DOHH2 (cell line): Measurements from ENCODE around the gene PMIS2.
"Not testable (repeated sequence)": the region's sequence is repeated elsewhere in the genome, so short reads cannot be mapped to it uniquely, and the experiment has no call there.

Experiments
- H3F3A ChIP-seq: fragments of 200-600 bp; sonication (generic), shearing (Covaris generic); 2 replicates; pipeline ENCODE4 v1.6.0; 2016; ENCODE audit warnings: antibody characterized with exemption, mild to moderate bottlenecking; ENCODE audit not compliant: control insufficient read depth, insufficient read depth
- H3K27ac ChIP-seq: fragments of 200-600 bp; sonication (generic); 2 replicates; pipeline ENCODE4 v1.5.1; 2014; ENCODE audit warnings: low read depth, mild to moderate bottlenecking, low read length, moderate library complexity
- H3K27me3 ChIP-seq: fragments of 200-600 bp; sonication (generic); 2 replicates; pipeline ENCODE4 v1.6.1; 2014; ENCODE audit warnings: mild to moderate bottlenecking, low read length, mixed read lengths; ENCODE audit not compliant: control insufficient read depth
- H3K36me3 ChIP-seq: fragments of 200-600 bp; sonication (generic); 2 replicates; pipeline ENCODE4 v1.6.1; 2014; ENCODE audit warnings: mild to moderate bottlenecking, low read length, moderate library complexity, mixed read lengths; ENCODE audit not compliant: control insufficient read depth
- H3K4me1 ChIP-seq: fragments of 200-600 bp; sonication (generic); 2 replicates; pipeline ENCODE4 v1.6.1; 2014; ENCODE audit warnings: mild to moderate bottlenecking, low read length, mixed read lengths; ENCODE audit not compliant: control insufficient read depth
- H3K4me2 ChIP-seq: fragments of 200-600 bp; sonication (generic); 2 replicates; pipeline ENCODE4 v1.6.0; 2014; ENCODE audit warnings: mild to moderate bottlenecking, low read length, moderate library complexity
- H3K4me3 ChIP-seq: fragments of 200-600 bp; sonication (generic); 2 replicates; pipeline ENCODE4 v1.5.1; 2014; ENCODE audit warnings: mild to moderate bottlenecking, low read length, mixed read lengths
- H3K79me2 ChIP-seq: fragments of 200-600 bp; sonication (generic); 2 replicates; pipeline ENCODE4 v1.6.1; 2014; ENCODE audit warnings: mild to moderate bottlenecking, low read length, mixed read lengths; ENCODE audit not compliant: control insufficient read depth
- H3K9me2 ChIP-seq: fragments of 200-600 bp; sonication (generic); replicated peaks from 2 replicates; pipeline ENCODE4 v1.6.1; 2014; ENCODE audit warnings: mild to moderate bottlenecking, low read length, mixed read lengths; ENCODE audit not compliant: control insufficient read depth
- H3K9me3 ChIP-seq: fragments of 200-600 bp; sonication (generic); 2 replicates; pipeline ENCODE4 v1.6.1; 2014; ENCODE audit warnings: antibody characterized with exemption, low read length, mixed read lengths; ENCODE audit not compliant: control insufficient read depth, insufficient read depth
- H4K20me1 ChIP-seq: fragments of 200-600 bp; sonication (generic); 2 replicates; pipeline ENCODE4 v1.6.0; 2014; ENCODE audit warnings: low read depth, mild to moderate bottlenecking, antibody characterized with exemption, low read length, moderate library complexity; ENCODE audit not compliant: control insufficient read depth, insufficient read depth
- EZH2phosphoT487 ChIP-seq: fragments of 200-600 bp; sonication (generic); IDR thresholded peaks from 2 replicates; pipeline ENCODE4 v1.6.1; 2017; ENCODE audit warnings: borderline replicate concordance, mild to moderate bottlenecking, antibody characterized with exemption, low read length, moderate library complexity, mixed read lengths
- TF ChIP-seq, protein P1 (sequence below): fragments of 200-600 bp; sonication (generic); IDR thresholded peaks from one replicate; pipeline ENCODE4 v1.5.1; 2014; ENCODE audit warnings: antibody characterized with exemption, mild to moderate bottlenecking, low read depth, low read length; ENCODE audit not compliant: poor library complexity, severe bottlenecking

Gene PMIS2

DNA sequence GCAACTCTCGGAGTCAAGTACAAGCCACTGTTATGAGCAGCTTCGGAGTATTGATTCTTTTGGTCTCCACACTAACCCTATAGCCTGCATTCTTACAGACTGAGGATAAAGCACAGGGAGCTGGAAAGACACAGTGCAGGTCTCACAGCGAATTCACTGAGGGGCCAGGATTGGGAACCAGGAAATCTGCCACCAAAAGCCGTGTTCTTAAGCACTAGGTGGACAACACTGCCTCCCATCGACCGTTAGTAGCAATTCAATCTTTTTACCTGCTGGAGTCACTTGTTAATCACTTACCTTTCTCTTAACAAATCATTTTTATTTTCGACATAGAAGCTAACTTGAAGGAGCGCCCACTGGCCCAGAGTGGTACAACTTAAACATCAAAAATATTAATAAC is 6.3 kb downstream of the PMIS2 start:
- Histone ChIP-seq H4K20me1 (no peaks in the 10 kb centered on the region), H3K4me3 (no peak overlapping the region), H3K9me2 (no peaks in the 10 kb centered on the region), H3K27me3 (no peaks in the 10 kb centered on the region), H3K4me2 (no peak overlapping the region), H3K9me3 (no peaks in the 10 kb centered on the region), H3K4me1 (no peaks in the 10 kb centered on the region), H3K36me3 (no peaks in the 10 kb centered on the region), H3K27ac (no peak overlapping the region), H3F3A (no peaks in the 10 kb centered on the region), H3K79me2 (no peaks in the 10 kb centered on the region)
- TF ChIP-seq EZH2phosphoT487 = no peak
- TF ChIP-seq, protein P1, sequence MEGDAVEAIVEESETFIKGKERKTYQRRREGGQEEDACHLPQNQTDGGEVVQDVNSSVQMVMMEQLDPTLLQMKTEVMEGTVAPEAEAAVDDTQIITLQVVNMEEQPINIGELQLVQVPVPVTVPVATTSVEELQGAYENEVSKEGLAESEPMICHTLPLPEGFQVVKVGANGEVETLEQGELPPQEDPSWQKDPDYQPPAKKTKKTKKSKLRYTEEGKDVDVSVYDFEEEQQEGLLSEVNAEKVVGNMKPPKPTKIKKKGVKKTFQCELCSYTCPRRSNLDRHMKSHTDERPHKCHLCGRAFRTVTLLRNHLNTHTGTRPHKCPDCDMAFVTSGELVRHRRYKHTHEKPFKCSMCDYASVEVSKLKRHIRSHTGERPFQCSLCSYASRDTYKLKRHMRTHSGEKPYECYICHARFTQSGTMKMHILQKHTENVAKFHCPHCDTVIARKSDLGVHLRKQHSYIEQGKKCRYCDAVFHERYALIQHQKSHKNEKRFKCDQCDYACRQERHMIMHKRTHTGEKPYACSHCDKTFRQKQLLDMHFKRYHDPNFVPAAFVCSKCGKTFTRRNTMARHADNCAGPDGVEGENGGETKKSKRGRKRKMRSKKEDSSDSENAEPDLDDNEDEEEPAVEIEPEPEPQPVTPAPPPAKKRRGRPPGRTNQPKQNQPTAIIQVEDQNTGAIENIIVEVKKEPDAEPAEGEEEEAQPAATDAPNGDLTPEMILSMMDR = peak; percentile 76

GRCh38 chr19:35595026-35595425 is 9.1 kb downstream of the PMIS2 start:
- not testable (repeated sequence) for H3K4me3 ChIP-seq

DNA sequence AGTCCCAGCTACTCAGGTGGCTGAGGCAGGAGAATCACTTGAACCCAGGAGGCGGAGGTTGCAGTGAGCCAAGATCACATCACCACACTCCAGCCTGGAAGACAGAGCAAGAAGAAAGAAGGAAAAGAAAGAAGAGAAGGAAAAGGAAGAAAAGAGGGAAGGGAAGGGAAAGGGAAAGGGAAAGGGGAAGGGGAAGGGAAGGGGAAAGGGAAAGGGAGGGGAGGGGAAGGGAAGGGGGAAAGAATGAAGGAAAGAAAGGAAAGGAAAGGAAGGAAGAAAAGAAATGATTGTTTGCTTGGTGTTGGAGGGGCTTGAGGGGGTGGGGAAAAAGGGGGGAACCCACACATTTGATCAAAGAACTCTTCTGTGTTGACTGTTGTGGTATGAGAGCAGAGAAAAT is 10.0 kb downstream of the PMIS2 start:
- Histone ChIP-seq H3K4me1 (no peaks in the 10 kb centered on the region), H4K20me1 (no peaks in the 10 kb centered on the region), H3K27ac (no peak overlapping the region), H3K4me3 (no peak overlapping the region), H3K4me2 (no peak overlapping the region), H3F3A (no peaks in the 10 kb centered on the region), H3K27me3 (peaks cover 5% of the 10 kb centered on the region), H3K9me3 (no peaks in the 10 kb centered on the region), H3K36me3 (no peaks in the 10 kb centered on the region), H3K79me2 (no peaks in the 10 kb centered on the region), H3K9me2 (no peaks in the 10 kb centered on the region)
- TF ChIP-seq, protein P1 = no peak
- no peak for TF ChIP-seq EZH2phosphoT487

More at GRCh38 chr19:35595026-35595425, 9.1 kb downstream of the PMIS2 start:
- H3K4me2 ChIP-seq, H3K4me1 ChIP-seq, H3K9me3 ChIP-seq, H3K27ac ChIP-seq, H3K9me2 ChIP-seq, H3K27me3 ChIP-seq, H3K79me2 ChIP-seq, H4K20me1 ChIP-seq, H3F3A ChIP-seq, H3K36me3 ChIP-seq: not testable (repeated sequence)

DNA sequence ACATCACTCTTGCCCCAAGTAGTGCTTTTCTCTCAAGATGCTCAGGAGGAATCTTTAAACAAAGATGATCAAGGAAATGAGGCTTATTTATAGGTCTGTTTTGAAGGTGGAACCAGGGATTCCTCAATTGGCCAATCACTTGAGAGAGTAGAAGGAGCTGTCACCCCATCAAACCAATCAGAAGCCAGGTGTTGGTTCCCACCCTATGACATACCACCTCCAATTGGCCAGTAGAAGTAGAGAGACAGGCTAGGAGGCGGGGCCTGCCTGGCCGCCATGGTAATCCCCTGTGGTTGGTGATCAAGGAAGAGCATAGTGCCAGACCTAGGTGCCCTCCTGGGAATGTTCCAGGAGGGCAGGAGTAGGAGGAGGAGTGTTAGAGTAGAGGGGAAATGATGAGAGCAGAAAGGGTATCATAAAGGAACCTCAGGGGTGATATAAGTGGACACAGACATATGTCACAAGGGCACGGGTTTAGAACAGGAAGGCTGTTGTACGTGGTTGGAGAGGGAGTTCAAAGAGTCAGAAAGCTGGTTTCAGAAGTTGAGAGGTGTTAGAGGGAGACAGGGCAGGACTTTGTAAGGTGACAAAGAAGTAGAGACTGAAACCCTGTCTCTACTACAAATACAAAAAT is 10.5 kb downstream of the PMIS2 start:
- Histone ChIP-seq H3K4me3 (no peak overlapping the region), H3F3A (no peaks in the 10 kb centered on the region), H3K27me3 (peaks cover 5% of the 10 kb centered on the region), H4K20me1 (no peaks in the 10 kb centered on the region), H3K27ac (no peak overlapping the region), H3K9me2 (no peaks in the 10 kb centered on the region), H3K9me3 (no peaks in the 10 kb centered on the region), H3K79me2 (no peaks in the 10 kb centered on the region), H3K4me1 (no peaks in the 10 kb centered on the region), H3K36me3 (no peaks in the 10 kb centered on the region), H3K4me2 (no peak overlapping the region)
- no peak for TF ChIP-seq EZH2phosphoT487
- TF ChIP-seq, protein P1 = no peak
